Caco-2 (cell line): ENCODE data around the gene ARHGAP36. TPM values are rescaled to one million over a fixed set of nuclear protein-coding genes. Genes with fewer than 3 reads are reported as not detected.

Source experiments
- BruUV-seq: library from RNA; stranded (reverse); fragments of 400-500 nt; replicated peaks from 2 replicates; lab custom pipeline; 2021; lab: Mats Ljungman, UMichigan
- CTCF ChIA-PET: fragments of 300-600 bp; sonication (Branson Sonifier 250); formaldehyde crosslinking; loops from one replicate; lab custom pipeline; 2022; ENCODE audit warnings: antibody characterized with exemption; lab: Charles Lee
- POLR2A ChIA-PET: fragments of 300-600 bp; sonication (Branson Sonifier 250); formaldehyde crosslinking; loops from one replicate; lab custom pipeline; 2022; ENCODE audit warnings: antibody characterized with exemption; lab: Charles Lee
- DNase-seq, 2 experiments: peaks; one replicate each; pipeline versions ENCODE4 v3.0.0 to v3.0.0-alpha.2; 2020 to 2022
- H3K27me3 ChIP-seq: replicated peaks from 2 replicates; pipeline ENCODE4 v1.6.0; 2011; ENCODE audit warnings: low read length; ENCODE audit not compliant: control insufficient read depth, insufficient read depth
- H3K36me3 ChIP-seq: 2 replicates; pipeline ENCODE4 v1.5.1; 2011; ENCODE audit warnings: low read length; ENCODE audit not compliant: control insufficient read depth, insufficient read depth
- H3K4me1 ChIP-seq: fragments of 250-450 bp; sonication (Bioruptor Pico); 2 replicates; pipeline ENCODE4 v1.5.1; 2020; ENCODE audit warnings: mild to moderate bottlenecking
- H3K4me3 ChIP-seq: 2 replicates; pipeline ENCODE4 v1.5.1; 2011; ENCODE audit warnings: low read depth, mild to moderate bottlenecking, control low read depth, low read length
- H3K9me3 ChIP-seq: fragments of 250-450 bp; sonication (Bioruptor Pico); 2 replicates; pipeline ENCODE4 v1.5.1; 2020; ENCODE audit warnings: mild to moderate bottlenecking, moderate library complexity
- H3K27ac Mint-ChIP-seq: one replicate; pipeline ENCODE4 v1.8.0; 2022; ENCODE audit warnings: mixed read lengths; ENCODE audit not compliant: unreplicated experiment
- H3K27me3 Mint-ChIP-seq: one replicate; pipeline ENCODE4 v1.8.0; 2022; ENCODE audit warnings: mixed read lengths; ENCODE audit not compliant: insufficient read depth, unreplicated experiment
- H3K36me3 Mint-ChIP-seq: one replicate; pipeline ENCODE4 v1.8.0; 2022; ENCODE audit warnings: mild to moderate bottlenecking, mixed read lengths; ENCODE audit not compliant: insufficient read depth, unreplicated experiment
- H3K4me1 Mint-ChIP-seq: one replicate; pipeline ENCODE4 v1.8.0; 2022; ENCODE audit warnings: low read depth, mixed read lengths; ENCODE audit not compliant: unreplicated experiment
- H3K4me3 Mint-ChIP-seq: one replicate; pipeline ENCODE4 v1.8.0; 2022; ENCODE audit warnings: mild to moderate bottlenecking, moderate library complexity, mixed read lengths; ENCODE audit not compliant: unreplicated experiment
- H3K9me3 Mint-ChIP-seq: one replicate; pipeline ENCODE4 v1.8.0; 2022; ENCODE audit warnings: mixed read lengths; ENCODE audit not compliant: unreplicated experiment
- CTCF ChIP-seq, 2 experiments: fragments of 200-600 bp in 1 of 2; IDR thresholded peaks; 1 replicate in 1 of 2; 2 replicates in 1 of 2; pipeline versions ENCODE4 v1.5.1 to v1.8.0; 2011 to 2022; ENCODE audit warnings: antibody characterized with exemption in 1 of 2, control low read depth in 1 of 2, inconsistent platforms in 1 of 2, low read depth in 1 of 2, low read length in 1 of 2, mild to moderate bottlenecking in 1 of 2, moderate library complexity in 1 of 2; ENCODE audit not compliant: insufficient read depth in 1 of 2, severe bottlenecking in 1 of 2, unreplicated experiment in 1 of 2
- intact Hi-C: fragments of 100-400 bp; cut with micrococcal nuclease; formaldehyde crosslinking; loops from one replicate; pipeline ENCODE4 v1.10.0; 2022; ENCODE audit not compliant: unreplicated experiment
- total RNA-seq: library from RNA; stranded (reverse); gene quantifications from 2 replicates; pipeline ENCODE4 v1.2.3, GENCODE V29; 2022

ARHGAP36 gene
- total RNA-seq, 1 experiment from 2014 or later = not detected

- no peak overlapping the region for H3K4me3 Mint-ChIP-seq
- Histone ChIP-seq H3K9me3 (no peaks in the 10 kb centered on the region), H3K27me3 (no peaks in the 10 kb centered on the region), H3K36me3 (no peaks in the 10 kb centered on the region), H3K4me1 (no peaks in the 10 kb centered on the region), H3K4me3 (no peak overlapping the region)
- no peaks in the 10 kb centered on the region for H3K36me3 Mint-ChIP-seq
- no peak for DNase-seq
- no peaks in the 10 kb centered on the region for H3K9me3 Mint-ChIP-seq
- H3K4me1 Mint-ChIP-seq = no peaks in the 10 kb centered on the region
- BruUV-seq = no TSS peak
- ChIA-PET CTCF (no interaction called here), POLR2A (no interaction called here)
- no peak for TF ChIP-seq CTCF (IDR thresholded peaks at IDR 0.05; ENCODE audit: insufficient read depth in 1 of 2, low read depth in 1 of 2, low read length in 1 of 2, severe bottlenecking in 1 of 2, unreplicated experiment in 1 of 2)
- H3K27ac Mint-ChIP-seq = no peak overlapping the region
- peaks cover 28% of the 10 kb centered on the region for H3K27me3 Mint-ChIP-seq
- intact Hi-C loops = no loop called here
Observed at GRCh38 chrX:131047180-131047579, 11.0 kb upstream of the ARHGAP36 start.

- H3K9me3 Mint-ChIP-seq = no peaks in the 10 kb centered on the region
- BruUV-seq = no TSS peak
- no peaks in the 10 kb centered on the region for H3K9me3 ChIP-seq
- DNase-seq = no peak
- no peaks in the 10 kb centered on the region for H3K4me1 ChIP-seq
- H3K36me3 Mint-ChIP-seq = no peaks in the 10 kb centered on the region
- no peak overlapping the region for H3K27ac Mint-ChIP-seq
- H3K27me3 Mint-ChIP-seq = peaks cover 10% of the 10 kb centered on the region
- H3K4me1 Mint-ChIP-seq = no peaks in the 10 kb centered on the region
- ChIA-PET POLR2A (no interaction called here), CTCF (no interaction called here)
- no peaks in the 10 kb centered on the region for H3K36me3 ChIP-seq
- no peak overlapping the region for H3K4me3 ChIP-seq
- intact Hi-C loops = no loop called here
- no peaks in the 10 kb centered on the region for H3K27me3 ChIP-seq
- no peak for TF ChIP-seq CTCF (IDR thresholded peaks at IDR 0.05; ENCODE audit: insufficient read depth in 1 of 2, low read depth in 1 of 2, low read length in 1 of 2, severe bottlenecking in 1 of 2, unreplicated experiment in 1 of 2)
- no peak overlapping the region for H3K4me3 Mint-ChIP-seq
Observed at GRCh38 chrX:131053076-131053475, 5.1 kb upstream of the ARHGAP36 start.

GRCh38 chrX:131054906-131055305 is 3.2 kb upstream of the ARHGAP36 start:
- no peaks in the 10 kb centered on the region for H3K9me3 Mint-ChIP-seq
- Histone ChIP-seq H3K36me3 (no peaks in the 10 kb centered on the region), H3K27me3 (no peaks in the 10 kb centered on the region), H3K4me1 (no peaks in the 10 kb centered on the region), H3K4me3 (no peak overlapping the region), H3K9me3 (no peaks in the 10 kb centered on the region)
- no peak for TF ChIP-seq CTCF (IDR thresholded peaks at IDR 0.05; ENCODE audit: insufficient read depth in 1 of 2, low read depth in 1 of 2, low read length in 1 of 2, severe bottlenecking in 1 of 2, unreplicated experiment in 1 of 2)
- no TSS peak for BruUV-seq
- no peaks in the 10 kb centered on the region for H3K4me1 Mint-ChIP-seq
- no peaks in the 10 kb centered on the region for H3K36me3 Mint-ChIP-seq
- no peaks in the 10 kb centered on the region for H3K27me3 Mint-ChIP-seq
- ChIA-PET POLR2A (no interaction called here), CTCF (no interaction called here)
- intact Hi-C loops = no loop called here
- H3K27ac Mint-ChIP-seq = no peak overlapping the region
- DNase-seq = no peak
- no peak overlapping the region for H3K4me3 Mint-ChIP-seq
